MG63 (cell line): ENCODE measurements around the gene CDK12. TPM values are rescaled to one million over a fixed set of nuclear protein-coding genes. Genes with fewer than 3 reads are reported as not detected.
"Not testable (repeated sequence)": the region's sequence is repeated elsewhere in the genome, so short reads cannot be mapped to it uniquely, and the experiment has no call there.

Experiments used
- DNase-seq: peaks from one replicate; pipeline ENCODE4 v3.0.0-alpha.2; 2020
- H3K27me3 ChIP-seq: fragments of 250-450 bp; sonication (Bioruptor Pico); 2 replicates; pipeline ENCODE4 v1.5.1; 2020; ENCODE audit warnings: mild to moderate bottlenecking, moderate library complexity
- H3K36me3 ChIP-seq: fragments of 250-450 bp; sonication (Bioruptor Pico); 2 replicates; pipeline ENCODE4 v1.5.1; 2020; ENCODE audit warnings: mild to moderate bottlenecking, moderate library complexity
- H3K4me3 ChIP-seq: fragments of 250-450 bp; sonication (Bioruptor Pico); 2 replicates; pipeline ENCODE4 v1.5.1; 2020; ENCODE audit warnings: mild to moderate bottlenecking, moderate library complexity
- H3K9me3 ChIP-seq: fragments of 250-450 bp; sonication (Bioruptor Pico); 2 replicates; pipeline ENCODE4 v1.5.1; 2020; ENCODE audit warnings: mild to moderate bottlenecking, moderate library complexity
- total RNA-seq: library from RNA; depleted of rRNA; stranded (reverse); fragments of >200 nt; shearing (Covaris generic); gene quantifications from 2 replicates; pipeline ENCODE4 v1.2.3, GENCODE V29; 2014; ENCODE audit warnings: low replicate concordance

Gene CDK12
- total RNA-seq, 1 experiment from 2014 or later: 19.7 TPM

DNA sequence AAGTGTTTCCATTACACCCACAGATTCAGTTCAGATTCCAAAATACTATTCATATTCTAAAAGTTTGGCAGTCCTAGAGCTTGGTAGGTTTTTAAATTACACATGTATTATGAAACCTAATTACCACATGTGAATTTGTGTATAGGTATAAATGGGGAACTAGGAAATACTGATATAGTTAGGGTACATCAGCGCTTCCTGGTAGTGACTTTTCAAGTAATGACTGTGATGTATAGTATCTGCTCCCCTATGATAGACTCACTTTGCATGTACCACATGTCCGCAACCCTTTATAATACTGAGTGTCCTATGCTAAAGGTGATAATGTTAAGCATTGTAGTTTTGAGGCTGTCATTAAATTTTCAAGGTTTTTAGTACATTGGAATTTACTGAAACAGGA lies 22.9 kb downstream of the CDK12 start:
- no peaks in the 10 kb centered on the region for H3K9me3 ChIP-seq
- H3K27me3 ChIP-seq: no peaks in the 10 kb centered on the region
- H3K36me3 ChIP-seq: peaks cover 59% of the 10 kb centered on the region
- H3K4me3 ChIP-seq: no peak overlapping the region
- no peak for DNase-seq

DNA sequence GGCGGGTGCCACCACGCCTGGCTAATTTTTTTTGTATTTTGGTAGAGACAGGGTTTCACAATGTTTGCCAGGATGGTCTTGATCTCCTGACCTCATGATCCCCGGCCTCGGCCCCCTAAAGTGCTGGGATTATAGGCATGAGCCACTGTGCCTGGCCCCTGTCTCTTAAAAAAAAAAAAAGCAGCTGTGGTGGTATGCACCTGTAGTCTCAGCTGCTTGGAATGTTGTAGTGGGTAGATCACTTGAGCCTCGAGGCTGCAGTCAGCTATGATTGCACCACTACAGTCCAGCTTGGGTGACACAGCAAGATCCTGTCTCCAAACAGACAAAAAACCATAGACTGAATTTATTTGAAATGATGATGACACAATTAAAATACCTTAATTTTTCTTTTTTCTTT lies 24.3 kb downstream of the CDK12 start:
- Histone ChIP-seq H3K36me3 (peaks cover 54% of the 10 kb centered on the region), H3K27me3 (no peaks in the 10 kb centered on the region), H3K4me3 (no peak overlapping the region), H3K9me3 (no peaks in the 10 kb centered on the region)
- peak; percentile 89 for DNase-seq

DNA sequence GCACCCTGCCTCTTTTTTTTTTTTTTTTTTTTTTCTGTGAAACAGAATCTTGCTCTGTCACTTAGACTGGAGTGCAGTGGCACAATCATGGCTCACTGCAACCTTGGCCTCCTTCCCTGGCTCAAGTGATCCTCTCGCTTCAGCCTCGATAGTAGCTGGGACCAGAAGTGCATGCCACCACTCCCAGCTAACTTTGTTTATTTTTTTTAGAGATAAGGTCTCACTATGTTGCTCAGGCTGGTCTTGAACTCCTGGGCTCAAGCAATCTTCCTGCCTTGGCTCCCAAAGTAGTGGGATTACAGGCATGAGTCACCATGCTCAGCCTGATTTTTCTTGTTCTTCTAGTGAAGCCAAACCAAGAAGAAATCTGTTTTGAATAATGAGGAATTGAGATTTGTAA lies 25.0 kb downstream of the CDK12 start:
- Histone ChIP-seq H3K27me3 (no peaks in the 10 kb centered on the region), H3K4me3 (no peak overlapping the region), H3K9me3 (no peaks in the 10 kb centered on the region), H3K36me3 (peaks cover 57% of the 10 kb centered on the region)
- DNase-seq: peak; percentile 90

DNA sequence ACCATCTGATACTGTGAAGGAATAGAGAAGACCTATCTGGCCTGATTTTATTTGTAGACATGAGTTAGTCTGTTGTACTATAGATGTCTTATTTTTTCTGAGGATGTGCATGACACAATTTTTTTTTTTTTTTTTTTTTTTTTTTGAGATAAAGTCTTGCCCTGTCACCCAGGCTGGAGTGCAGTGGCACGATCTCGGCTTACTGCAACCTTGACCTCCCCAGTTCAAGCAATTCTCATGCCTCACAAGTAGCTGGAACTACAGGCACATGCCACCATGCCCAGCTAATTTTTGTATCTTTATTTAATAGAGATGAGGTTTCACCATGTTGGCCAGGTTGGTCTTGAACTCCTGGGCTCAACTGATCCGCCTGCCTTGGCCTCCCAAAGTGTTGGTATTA lies 26.2 kb downstream of the CDK12 start:
- H3K4me3 ChIP-seq, DNase-seq, H3K9me3 ChIP-seq, H3K27me3 ChIP-seq: not testable (repeated sequence)
- peaks cover 58% of the 10 kb centered on the region for H3K36me3 ChIP-seq

DNA sequence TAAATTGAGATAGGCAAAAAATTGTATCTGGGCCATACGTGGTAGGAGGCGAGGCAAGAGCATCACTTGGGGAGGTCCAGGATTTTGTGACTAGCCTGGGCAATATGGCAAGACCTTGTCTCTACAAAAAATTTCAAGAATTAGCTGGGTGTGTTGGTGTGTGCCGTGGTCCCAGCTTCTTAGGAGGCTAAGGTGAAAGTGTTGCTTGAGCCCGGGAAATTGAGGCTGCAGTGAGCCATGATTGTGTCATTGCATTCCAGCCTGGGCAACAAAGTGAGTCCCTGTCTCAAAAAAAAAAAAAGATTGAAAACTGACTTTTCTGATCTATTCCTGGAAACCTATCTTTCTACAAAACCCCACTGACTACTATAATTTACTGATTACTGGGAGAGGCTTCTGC lies 26.7 kb downstream of the CDK12 start:
- Histone ChIP-seq H3K9me3 (no peaks in the 10 kb centered on the region), H3K27me3 (no peaks in the 10 kb centered on the region), H3K36me3 (peaks cover 58% of the 10 kb centered on the region), H3K4me3 (no peak overlapping the region)
- peak; percentile 18 for DNase-seq

DNA sequence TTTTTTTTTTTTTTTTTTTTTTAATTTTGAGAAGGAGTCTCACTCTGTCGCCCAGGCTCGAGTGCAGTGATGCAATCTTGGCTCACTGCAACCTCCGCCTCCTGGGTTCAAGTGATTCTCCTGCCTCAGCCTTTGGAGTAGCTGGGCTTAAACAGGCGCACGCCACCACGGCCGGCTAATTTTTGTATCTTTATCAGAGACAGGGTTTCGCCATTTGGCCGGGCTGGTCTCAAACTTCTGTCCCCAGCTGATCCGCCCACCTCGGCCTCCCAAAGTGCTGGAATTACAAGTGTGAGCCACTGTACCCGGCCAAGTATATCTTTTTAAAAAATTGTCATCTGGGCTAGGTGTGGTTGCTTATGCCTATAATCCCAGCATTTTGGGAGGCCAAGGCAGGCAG lies 35.6 kb downstream of the CDK12 start:
- not testable (repeated sequence) for H3K27me3 ChIP-seq, H3K4me3 ChIP-seq, DNase-seq, H3K9me3 ChIP-seq
- peaks cover 76% of the 10 kb centered on the region for H3K36me3 ChIP-seq

DNA sequence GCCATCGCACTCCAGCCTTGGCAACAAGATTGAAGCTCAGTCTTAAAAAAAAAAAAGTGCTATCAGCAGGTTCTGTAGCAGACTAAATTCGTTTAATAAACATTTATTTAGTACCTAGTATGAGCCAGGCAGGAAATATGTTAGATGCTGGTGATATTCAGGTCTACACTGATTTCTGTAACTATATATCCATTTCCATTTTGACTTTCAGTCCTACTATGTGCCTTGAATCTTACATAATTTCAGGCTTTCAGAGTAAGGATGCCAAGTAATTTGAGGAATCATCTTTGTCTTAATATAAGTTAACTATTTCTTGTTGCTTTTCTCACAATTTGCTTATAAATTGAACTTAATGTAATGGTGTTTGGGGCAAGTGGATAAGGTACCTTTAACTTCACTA lies 46.2 kb downstream of the CDK12 start:
- DNase-seq: no peak
- Histone ChIP-seq H3K9me3 (no peaks in the 10 kb centered on the region), H3K4me3 (no peak overlapping the region), H3K27me3 (no peaks in the 10 kb centered on the region), H3K36me3 (peaks cover 78% of the 10 kb centered on the region)

DNA sequence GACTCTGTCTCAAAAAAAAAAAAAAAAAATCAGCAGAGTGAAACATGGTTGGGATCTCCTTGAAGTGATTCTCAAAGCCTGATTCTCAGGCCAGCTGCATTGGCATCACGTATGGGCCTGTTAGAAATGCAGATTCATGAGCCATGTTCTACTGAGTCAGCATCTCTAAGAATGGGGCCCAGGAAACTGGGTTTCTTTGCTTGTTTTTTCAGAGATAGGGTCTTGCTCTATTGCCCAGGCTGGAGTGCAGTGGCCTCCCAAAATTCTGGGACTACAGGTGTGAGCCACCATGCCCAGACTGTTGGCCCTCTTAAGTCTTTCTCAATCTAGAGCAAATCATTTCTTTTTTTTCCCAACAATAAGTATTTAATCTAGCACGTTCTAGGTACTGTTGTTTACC lies 47.7 kb downstream of the CDK12 start:
- Histone ChIP-seq H3K36me3 (peaks cover 78% of the 10 kb centered on the region), H3K27me3 (no peaks in the 10 kb centered on the region), H3K9me3 (no peaks in the 10 kb centered on the region), H3K4me3 (no peak overlapping the region)
- no peak for DNase-seq

DNA sequence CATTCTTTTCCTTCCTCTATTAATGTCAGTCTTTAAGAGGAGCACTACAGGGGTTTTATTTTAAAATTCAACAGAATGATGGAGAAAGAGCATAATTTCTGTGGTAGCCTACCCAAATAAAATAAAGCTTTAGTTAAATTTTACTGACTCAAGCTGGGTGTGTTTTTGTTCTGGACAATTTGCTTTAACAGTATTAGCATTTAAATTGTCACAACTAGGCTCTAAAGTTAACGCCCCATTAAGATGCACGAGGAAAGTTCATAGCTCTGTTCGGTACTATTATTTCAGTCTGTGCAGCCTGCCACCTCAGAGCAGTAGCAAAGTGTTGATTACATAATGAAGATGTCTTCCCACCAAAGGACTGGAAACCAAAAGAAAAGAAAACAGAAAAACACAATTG lies 52.0 kb downstream of the CDK12 start:
- Histone ChIP-seq H3K9me3 (no peaks in the 10 kb centered on the region), H3K36me3 (peaks cover 86% of the 10 kb centered on the region), H3K27me3 (no peaks in the 10 kb centered on the region), H3K4me3 (no peak overlapping the region)
- DNase-seq: no peak

DNA sequence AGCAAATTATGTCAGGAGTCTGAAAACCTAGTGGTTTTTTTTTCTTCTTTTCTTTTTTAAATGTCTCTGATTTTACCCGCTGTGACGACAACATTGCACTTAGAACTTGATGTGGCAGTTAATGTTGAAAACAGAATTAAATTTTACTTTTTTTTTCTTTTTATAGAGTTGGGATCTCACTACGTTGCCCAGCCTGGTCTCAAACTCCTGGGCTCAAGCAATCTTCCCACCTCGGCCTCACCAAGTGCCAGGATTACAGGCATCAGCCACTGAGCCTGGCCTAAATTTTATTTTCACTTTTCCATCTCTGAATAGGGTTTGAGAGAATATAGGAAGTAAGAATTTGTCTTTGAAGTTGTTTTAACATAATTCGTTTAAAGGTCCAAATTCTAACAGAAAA lies 52.6 kb downstream of the CDK12 start:
- DNase-seq: no peak
- Histone ChIP-seq H3K27me3 (no peaks in the 10 kb centered on the region), H3K36me3 (peaks cover 87% of the 10 kb centered on the region), H3K9me3 (no peaks in the 10 kb centered on the region), H3K4me3 (no peak overlapping the region)

DNA sequence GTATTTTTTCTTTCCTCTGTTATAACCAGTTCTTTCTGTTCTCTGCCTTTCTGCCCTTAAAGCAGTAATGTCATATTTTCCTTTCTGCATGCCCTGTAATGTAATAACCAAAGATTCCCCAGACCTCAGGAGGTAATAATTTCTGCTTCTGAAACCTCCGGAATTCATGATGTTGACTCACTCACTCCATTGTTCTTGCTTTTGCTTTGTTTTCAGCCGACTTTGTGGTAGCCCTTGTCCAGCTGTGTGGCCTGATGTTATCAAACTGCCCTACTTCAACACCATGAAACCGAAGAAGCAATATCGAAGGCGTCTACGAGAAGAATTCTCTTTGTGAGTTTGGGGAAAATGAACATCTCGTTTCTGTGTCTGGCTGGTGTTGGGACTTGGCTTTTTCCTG lies 55.9 kb downstream of the CDK12 start:
- Histone ChIP-seq H3K4me3 (no peak overlapping the region), H3K27me3 (no peaks in the 10 kb centered on the region), H3K36me3 (peaks cover 91% of the 10 kb centered on the region), H3K9me3 (no peaks in the 10 kb centered on the region)
- DNase-seq: no peak

DNA sequence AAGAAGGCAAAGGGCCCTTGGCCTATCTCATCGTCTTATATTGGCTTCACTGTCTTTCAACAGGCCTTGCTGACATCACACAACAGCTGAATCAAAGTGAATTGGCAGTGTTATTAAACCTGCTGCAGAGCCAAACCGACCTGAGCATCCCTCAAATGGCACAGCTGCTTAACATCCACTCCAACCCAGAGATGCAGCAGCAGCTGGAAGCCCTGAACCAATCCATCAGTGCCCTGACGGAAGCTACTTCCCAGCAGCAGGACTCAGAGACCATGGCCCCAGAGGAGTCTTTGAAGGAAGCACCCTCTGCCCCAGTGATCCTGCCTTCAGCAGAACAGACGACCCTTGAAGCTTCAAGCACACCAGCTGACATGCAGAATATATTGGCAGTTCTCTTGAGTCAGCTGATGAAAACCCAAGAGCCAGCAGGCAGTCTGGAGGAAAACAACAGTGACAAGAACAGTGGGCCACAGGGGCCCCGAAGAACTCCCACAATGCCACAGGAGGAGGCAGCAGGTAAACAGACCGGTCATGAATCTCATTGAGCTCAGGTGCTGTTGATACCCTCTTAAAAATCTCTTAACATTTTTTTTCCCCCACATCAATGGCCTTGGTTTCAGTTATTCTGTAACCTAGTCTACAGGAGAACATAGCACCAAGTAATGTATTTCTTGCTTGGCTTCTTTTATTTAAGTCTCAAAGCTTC lies 64.7 kb downstream of the CDK12 start:
- Histone ChIP-seq H3K9me3 (no peaks in the 10 kb centered on the region), H3K4me3 (no peak overlapping the region), H3K27me3 (no peaks in the 10 kb centered on the region), H3K36me3 (peaks cover 100% of the 10 kb centered on the region)
- no peak for DNase-seq

DNA sequence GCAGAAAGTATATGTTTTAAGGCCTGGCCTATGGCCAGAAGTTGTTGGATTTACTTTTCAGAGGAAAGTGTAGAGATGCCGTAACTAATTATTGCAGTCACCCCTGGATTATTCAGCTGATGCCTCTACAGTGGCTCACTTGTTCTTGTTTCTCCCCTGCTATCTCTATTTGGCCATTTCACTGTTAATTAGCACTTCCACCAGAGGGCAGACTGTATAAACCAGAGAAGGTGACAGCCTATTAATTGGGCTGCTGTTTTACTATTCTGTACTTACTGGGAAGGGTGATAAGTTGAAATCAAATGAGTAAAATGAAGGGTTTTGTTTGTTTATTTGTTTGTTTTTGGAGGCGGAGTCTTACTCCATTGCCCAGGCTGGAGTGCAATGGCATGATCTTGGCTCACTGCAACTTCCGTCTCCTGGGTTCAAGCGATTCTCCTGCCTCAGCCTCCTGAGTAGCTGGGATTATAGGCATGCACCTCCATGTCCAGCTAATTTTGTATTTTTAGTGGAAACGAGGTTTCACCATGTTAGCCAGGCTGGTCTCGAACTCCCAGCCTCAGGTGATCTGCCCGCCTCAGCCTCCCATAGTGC lies 66.0 kb downstream of the CDK12 start:
- DNase-seq: no peak
- H3K36me3 ChIP-seq: peaks cover 99% of the 10 kb centered on the region
- no peaks in the 10 kb centered on the region for H3K27me3 ChIP-seq
- H3K9me3 ChIP-seq: no peaks in the 10 kb centered on the region
- H3K4me3 ChIP-seq: no peak overlapping the region

DNA sequence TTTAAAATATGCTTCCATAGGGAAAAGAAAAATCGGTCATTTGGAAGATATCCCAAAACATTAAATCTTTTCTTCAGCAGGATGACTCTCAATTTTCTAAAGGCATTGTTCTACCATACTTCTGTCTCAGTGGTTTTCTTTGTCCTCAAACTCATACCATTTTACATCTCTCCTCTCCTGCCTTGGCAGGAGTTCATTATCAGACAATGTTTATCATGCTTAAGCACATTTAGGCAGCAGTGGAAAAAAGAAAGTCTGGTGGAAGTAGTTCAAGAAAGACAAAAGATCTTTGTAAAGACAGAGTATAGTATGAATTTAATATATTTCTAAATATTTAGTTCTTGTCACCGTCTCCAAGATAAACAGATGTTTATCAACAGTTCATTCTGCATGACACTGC lies 68.2 kb downstream of the CDK12 start:
- H3K36me3 ChIP-seq: peaks cover 88% of the 10 kb centered on the region

DNA sequence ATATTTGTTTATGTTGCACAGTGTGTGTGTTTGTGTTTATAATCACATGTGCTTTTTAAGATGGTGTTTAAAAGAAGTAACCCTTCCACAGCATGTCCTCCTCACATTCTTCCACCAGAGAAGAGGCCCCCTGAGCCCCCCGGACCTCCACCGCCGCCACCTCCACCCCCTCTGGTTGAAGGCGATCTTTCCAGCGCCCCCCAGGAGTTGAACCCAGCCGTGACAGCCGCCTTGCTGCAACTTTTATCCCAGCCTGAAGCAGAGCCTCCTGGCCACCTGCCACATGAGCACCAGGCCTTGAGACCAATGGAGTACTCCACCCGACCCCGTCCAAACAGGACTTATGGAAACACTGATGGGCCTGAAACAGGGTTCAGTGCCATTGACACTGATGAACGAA lies 69.2 kb downstream of the CDK12 start:
- Histone ChIP-seq H3K9me3 (no peaks in the 10 kb centered on the region), H3K4me3 (no peak overlapping the region), H3K36me3 (peaks cover 85% of the 10 kb centered on the region), H3K27me3 (no peaks in the 10 kb centered on the region)
- no peak for DNase-seq

More for the DNA sequence above, 68.2 kb downstream of the CDK12 start:
- H3K27me3 ChIP-seq: no peaks in the 10 kb centered on the region
- H3K9me3 ChIP-seq: no peaks in the 10 kb centered on the region
- no peak for DNase-seq
- H3K4me3 ChIP-seq: no peak overlapping the region

DNA sequence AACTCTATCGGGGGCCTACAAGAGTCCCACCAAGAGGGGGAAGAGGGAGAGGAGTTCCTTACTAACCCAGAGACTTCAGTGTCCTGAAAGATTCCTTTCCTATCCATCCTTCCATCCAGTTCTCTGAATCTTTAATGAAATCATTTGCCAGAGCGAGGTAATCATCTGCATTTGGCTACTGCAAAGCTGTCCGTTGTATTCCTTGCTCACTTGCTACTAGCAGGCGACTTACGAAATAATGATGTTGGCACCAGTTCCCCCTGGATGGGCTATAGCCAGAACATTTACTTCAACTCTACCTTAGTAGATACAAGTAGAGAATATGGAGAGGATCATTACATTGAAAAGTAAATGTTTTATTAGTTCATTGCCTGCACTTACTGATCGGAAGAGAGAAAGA lies 70.0 kb downstream of the CDK12 start:
- H3K9me3 ChIP-seq: no peaks in the 10 kb centered on the region
- peaks cover 78% of the 10 kb centered on the region for H3K36me3 ChIP-seq
- no peak overlapping the region for H3K4me3 ChIP-seq
- no peaks in the 10 kb centered on the region for H3K27me3 ChIP-seq
- DNase-seq: no peak

DNA sequence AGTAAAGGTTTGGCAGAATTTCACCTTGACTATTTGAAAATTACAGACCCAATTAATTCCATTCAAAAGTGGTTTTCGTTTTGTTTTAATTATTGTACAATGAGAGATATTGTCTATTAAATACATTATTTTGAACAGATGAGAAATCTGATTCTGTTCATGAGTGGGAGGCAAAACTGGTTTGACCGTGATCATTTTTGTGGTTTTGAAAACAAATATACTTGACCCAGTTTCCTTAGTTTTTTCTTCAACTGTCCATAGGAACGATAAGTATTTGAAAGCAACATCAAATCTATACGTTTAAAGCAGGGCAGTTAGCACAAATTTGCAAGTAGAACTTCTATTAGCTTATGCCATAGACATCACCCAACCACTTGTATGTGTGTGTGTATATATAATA lies 72.6 kb downstream of the CDK12 start:
- DNase-seq: no peak
- Histone ChIP-seq H3K4me3 (no peak overlapping the region), H3K27me3 (no peaks in the 10 kb centered on the region), H3K9me3 (no peaks in the 10 kb centered on the region), H3K36me3 (peaks cover 51% of the 10 kb centered on the region)

DNA sequence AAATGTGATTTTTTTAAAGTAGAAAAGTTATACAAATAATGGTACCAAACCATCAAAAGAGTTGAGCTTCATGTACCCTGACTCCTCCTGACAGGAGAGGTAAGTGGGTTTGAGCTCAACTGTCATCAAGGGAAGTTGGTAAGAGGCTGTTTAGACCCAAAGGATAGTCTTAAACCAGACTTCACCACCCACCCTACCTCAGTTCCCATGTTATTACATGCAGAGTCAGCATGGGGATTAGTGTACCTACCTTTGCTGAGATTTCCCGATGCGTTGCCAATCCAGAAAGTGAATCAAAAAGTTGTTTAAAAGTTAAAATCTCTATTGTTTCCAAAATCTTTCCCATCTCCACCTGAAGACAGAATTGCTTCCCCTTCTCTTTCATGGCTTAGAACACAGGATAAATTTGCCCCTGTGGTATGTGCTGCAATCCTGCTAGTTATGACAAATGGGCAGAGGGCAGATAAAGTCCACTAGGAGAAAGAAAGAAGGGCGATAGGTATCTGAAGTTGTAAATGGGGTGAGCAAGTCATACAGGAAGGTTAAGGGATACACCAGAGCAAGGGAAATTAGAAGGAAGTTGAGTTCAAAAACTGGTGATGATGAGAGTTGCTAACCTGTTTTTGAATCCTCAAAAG lies 73.6 kb downstream of the CDK12 start:
- DNase-seq: no peak
- no peak overlapping the region for H3K4me3 ChIP-seq
- H3K9me3 ChIP-seq: no peaks in the 10 kb centered on the region
- no peaks in the 10 kb centered on the region for H3K27me3 ChIP-seq
- peaks cover 41% of the 10 kb centered on the region for H3K36me3 ChIP-seq
